Vagina (tissue), 2 donors: ENCODE results near the gene KLRD1.

Experiments
- CTCF ChIP-seq, 3 experiments: fragments of 450-650 bp in 2 of 3; fragments of 200-600 bp in 1 of 3; sonication (generic) in 1 of 3; IDR thresholded peaks; one replicate each; pipeline ENCODE4 v1.5.1; 2017 to 2019; ENCODE audit warnings: antibody characterized with exemption in 3 of 3, mild to moderate bottlenecking in 2 of 3, moderate library complexity in 2 of 3
- POLR2A ChIP-seq, 2 donors: fragments of 450-650 bp; IDR thresholded peaks; one replicate each; pipeline ENCODE4 v1.6.1; 2017; ENCODE audit warnings: antibody characterized with exemption in 2 of 2, mild to moderate bottlenecking in 2 of 2, moderate library complexity in 2 of 2

GRCh38 chr12:10358969-10359368 lies 51.3 kb downstream of the KLRD1 start:
- TF ChIP-seq CTCF (IDR thresholded peaks at IDR 0.05) (no peak), POLR2A (IDR thresholded peaks at IDR 0.05) (no peak)
